Astrocyte of the hippocampus (primary cell): ENCODE results near the gene ADI1.
A peak's percentile ranks its signal among the peaks of the same experiment; 100 is the strongest.
"Not testable (repeated sequence)": the region's sequence is repeated elsewhere in the genome, so short reads cannot be mapped to it uniquely, and the experiment has no call there.

Source experiments
- DNase-seq: peaks from one replicate; pipeline ENCODE4 v3.0.0; 2011; ENCODE audit warnings: low read depth, low spot score

The ADI1 gene

DNA sequence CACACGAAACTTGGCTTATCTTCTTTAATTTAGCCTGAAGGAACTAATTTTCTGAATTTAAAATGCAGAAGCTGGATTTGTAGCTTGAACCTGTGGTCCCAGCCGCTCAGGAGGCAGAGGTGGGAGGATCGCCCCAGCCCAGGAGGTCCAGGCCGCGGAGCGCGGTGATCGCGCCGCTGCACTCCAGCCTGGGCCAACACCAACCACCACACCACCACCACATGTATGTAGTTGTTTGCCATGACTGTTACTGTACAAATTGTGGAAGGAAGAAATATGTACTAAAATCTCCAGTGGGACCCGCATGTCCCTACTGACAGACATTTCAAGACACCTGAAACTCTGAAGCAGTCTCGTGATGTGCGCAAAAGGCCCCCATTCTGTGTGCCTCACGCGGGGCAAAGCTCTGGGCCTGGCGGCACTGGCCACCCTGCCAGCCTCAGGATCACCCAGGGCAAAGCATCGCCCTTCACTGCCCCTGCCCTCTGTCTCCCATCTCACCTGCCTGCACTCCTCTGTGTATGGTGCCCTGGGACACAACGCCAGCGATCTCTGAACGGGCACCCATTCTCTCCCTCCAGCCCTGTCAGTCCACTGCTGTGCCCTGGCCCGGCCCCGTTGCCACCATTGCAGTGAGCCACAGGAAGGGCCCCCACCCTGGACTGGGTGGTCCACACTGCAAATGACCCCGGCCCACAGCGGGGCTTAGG is 10.1 kb upstream of the ADI1 start:
- DNase-seq, result no peak

DNA sequence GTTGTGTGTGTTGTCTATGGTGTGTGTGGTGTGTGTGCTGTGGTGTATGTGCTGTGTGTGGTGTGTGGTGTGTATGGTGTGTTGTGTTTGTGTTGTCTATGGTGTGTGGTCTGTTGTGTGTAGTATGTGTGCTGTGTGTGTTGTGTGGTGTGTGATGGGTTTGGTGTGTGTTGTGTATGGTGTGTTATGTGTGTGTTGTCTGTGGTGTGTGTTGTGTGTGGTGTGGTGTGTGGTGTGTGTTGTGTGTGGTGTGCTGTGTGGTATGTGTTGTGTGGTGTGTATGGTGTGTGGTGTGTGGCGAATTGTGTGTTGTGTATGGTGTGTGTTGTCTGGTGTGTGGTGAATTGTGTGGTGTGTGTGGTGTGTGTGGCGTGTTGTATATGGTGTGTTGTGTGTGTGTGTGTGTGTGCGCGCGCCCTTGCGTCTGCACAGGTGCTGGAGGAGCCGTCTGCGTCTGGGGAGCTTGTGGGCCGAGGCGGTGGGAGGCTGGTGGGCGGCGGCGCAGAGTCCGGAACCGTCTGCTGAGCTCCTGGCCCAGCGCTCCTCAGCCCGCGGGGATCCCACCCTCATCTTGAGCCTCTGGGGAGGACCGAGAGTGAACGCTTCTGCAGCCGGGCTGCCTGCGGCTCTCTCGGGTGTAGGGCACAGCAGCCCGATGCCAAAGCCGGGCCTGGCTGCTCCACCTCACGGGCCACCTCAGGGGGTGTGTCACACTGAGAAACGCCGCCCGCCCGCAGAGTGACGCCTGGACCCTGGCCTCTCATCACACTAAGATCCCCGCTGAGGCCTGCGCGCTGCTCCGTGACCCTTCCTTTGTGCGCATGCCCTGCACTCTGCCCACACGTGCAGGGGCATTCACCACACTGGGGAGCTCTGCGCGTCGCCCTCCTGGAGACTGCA is 8.8 kb upstream of the ADI1 start:
- no peak for DNase-seq

DNA sequence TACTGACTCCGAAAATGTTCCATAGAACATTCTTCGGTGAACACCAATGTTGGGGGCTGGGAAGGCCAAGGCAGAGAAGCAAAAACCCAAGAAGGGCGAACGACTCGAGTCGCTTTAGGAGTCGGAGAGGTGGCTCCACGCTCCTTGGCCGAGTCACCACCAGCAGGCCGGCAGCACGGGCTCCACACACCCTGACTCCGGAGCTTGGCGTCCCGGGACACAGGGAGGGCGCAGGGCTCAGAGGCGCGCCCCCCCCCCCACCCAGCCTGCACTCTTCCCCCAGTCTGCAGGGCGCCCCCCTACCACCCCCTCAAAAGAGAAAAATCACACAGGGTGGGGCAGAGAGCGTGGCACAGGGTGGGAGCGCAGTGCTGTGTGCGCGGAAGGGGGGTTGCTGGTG is 7.5 kb upstream of the ADI1 start:
- DNase-seq, result no peak

DNA sequence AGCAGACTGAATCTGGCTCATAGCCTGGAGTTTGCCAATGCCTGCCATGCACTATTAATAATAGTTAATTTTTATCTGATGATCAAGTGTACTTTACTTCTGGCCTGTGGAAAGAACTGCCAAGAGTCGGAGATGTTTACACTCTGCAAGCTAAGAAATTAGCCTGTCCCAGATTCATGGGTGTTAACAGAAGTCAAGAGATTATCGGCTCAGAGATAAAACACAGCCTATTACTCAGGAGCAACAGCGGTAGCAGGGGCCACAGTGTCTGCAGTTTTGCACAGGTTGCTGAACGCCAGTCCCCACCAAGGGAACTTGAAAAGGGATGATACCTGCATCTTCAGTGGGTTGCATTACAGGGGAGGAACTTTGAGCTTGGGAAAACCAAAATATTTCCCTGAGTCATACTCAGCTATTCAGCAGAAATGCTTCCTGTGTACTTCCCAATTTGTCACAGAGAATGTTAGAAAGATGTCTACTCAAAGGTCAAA is 4.3 kb upstream of the ADI1 start:
- DNase-seq, result peak; percentile 36

DNA sequence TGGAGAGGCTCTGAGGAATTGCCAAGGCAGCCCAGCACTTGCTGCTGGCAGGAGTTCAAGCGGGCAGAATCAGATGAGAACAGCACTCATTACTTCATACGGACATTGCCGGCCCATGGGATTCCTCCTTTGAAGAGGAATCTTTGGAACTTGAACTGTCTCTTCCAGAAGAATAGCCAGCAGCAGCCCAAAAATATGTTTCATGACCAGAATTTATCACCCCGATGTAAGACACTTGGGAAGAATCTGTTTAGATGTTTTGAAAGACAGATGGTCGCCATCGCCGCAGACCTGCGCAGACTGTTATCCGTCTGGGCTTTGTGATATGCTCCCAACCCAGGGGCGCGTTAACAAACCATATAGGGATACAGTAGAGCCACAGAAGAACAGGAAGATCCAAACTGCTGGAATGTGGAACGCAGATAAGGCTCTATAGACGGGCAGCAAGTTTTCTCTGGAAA is 3.7 kb upstream of the ADI1 start:
- peak; percentile 31 for DNase-seq

DNA sequence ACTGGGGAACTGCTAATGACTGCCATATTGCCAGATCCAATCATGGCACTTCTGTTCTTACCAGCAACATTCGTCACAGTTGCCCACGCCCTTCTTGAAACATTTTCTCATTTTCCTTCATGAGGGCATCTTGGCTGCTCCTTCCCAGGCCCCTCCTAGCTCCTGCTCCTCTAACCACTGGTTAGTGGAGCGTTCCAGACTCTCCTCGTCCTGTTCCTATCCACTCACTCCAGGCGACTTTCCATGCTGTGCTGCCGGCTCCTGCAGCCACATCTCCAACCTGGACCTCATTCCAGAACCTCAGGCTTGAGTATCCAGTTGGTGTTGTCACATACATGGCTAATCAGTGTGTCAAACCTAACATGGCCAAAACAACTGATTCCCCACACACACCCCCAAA is 1.3 kb upstream of the ADI1 start:
- no peak for DNase-seq

DNA sequence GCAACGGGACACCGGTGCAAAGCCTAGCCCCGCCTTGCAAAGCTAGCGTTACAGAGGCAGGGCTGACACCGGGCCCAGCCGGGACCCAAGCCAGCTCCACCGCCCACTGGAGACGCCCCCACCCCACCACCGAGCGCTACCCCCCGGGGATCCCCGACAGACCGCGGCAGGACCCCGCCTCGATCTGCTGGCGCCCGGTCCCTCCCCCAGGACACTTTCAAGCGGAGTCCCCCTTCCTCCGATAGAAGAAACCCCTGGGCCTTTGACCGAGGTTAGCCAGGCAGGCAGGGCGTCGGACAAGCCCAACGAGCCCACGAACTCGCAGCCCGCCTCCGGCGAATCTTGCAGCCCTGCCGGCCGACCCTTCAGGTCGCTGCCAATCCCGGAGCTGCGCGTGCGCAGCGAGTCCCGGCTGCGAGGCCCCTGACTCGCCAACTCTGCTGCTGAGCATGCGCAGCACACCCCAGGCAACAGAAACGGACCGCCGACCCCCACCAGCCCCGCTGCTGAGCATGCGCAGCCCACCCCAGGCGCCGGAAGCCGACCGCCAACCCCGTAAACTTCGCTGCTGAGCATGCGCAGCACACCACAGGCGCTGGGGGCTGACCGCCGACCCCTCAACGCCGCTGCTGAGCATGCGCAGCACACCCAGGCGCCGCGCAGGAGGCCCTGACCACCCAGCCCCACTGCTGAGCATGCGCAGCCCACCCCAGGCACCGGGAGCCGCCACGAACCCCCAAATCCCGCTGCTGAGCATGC is 656 bp downstream of the ADI1 start:
- peak; percentile 100 for DNase-seq

DNA sequence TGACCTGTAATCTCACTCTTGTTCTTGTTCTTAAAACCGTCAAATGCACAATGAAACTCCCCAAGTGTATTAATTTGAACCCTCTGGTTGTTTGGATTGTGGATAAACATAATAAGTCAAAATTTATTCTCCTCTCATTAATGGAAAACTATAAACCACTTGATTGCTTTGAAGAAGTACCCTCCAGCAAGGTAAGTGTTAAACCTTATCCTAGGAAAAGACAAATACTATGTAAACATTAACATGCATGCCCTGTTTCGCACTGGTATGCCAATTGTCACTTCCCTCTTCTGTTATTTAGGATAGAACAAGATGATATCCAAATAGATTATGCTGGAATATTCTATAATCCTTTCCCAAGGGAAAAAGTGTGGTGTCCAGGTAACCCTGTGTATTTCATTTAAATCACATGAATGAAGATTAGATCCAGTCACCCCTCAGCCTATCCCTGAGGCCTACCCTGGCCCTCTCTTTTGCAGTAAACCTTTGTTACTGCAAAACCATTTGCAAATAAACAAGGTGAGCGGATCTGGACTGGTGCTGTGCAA is 1.3 kb downstream of the ADI1 start:
- DNase-seq, result no peak

DNA sequence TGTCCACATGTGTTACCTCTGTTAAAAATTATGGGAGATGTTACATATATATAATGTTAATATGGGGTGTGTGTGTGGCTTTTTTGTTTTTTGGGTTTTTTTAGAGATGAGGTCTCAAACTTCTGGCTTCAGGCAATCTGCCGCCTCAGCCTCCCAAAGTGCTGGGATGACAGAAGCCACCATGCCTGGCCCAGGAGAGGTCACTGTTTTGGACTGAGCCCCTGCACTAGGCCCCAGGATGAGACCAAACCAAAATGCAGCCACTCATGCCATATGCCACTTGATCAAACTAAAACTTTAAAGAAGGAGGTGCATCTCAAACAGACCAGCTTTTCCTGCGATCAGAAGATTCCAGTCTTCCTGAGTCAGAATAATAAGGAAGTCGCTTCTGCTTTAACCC is 2.5 kb downstream of the ADI1 start:
- no peak for DNase-seq

DNA sequence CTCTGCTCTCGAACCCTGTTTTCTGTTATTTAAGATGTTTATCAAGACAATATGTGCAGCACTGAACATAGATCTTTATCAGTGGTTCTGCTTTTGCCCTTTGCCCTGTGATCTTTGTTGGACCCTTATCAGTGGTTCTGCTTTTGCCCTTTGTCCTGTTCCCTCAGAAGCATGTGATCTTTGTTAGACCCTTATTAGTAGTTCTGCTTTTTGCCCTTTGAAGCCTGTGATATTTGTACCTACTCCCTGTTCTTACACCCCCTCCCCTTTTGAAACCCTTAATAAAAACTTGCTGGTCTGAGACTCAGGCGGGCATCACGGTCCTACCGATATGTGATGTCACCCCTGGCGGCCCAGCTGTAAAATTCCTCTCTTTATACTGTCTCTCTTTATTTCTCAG is 3.9 kb downstream of the ADI1 start:
- DNase-seq, result not testable (repeated sequence)

DNA sequence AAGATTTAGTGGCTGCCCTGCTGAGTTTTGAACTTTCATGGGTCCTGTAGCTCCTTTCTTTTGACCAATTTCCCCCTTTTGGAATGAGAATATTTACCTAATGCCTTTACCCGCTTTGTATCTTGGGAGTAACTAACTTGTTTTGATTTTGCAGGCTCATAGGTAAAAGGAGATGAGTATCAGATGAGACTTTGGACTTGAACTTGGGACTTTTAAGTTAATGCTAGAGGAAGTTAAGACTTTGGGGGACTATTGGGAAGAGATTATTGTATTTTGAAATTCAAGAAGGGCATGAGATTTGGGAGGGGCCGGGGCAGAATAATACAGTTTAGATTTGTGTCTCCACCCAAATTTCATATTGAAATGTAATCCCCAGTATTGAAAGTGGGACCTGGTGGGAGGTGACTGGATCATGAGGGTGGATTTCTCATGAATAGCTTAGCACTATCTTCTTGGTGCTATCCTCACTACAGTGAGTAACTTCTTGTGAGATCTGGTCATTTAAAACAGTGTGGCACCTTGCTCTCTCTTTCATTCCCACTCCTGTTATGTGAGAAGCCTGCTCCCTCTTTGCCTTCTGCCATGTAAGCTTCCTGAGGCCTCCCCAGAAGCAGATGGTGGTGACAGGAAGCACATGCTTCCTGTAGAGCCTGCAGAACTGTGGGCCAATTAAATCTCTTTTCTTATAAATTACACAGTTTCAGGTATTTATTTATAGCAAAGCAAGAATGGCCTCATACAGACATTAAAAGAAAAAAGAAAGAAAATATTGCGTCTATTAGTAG is 6.1 kb downstream of the ADI1 start:
- DNase-seq, result no peak

DNA sequence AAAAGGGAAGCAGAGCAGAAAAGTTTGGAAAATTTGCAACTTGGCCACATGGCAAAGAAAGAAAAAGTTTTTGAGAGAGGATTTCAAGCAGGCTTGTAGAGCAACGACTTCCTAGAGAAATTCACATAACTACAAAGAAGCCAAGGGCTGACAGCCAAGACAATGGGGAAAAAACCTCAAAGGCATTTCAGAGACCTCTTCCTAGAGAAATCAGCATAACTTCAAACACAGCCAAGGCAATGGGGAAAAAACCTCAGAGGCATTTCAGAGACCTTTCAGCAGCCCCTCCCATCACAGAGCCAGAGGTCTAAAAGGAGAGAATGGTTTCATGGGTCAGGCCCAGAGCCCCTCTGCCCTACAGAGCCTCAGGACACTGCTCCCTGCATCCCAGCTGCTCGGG is 7.2 kb downstream of the ADI1 start:
- DNase-seq, result peak; percentile 80

DNA sequence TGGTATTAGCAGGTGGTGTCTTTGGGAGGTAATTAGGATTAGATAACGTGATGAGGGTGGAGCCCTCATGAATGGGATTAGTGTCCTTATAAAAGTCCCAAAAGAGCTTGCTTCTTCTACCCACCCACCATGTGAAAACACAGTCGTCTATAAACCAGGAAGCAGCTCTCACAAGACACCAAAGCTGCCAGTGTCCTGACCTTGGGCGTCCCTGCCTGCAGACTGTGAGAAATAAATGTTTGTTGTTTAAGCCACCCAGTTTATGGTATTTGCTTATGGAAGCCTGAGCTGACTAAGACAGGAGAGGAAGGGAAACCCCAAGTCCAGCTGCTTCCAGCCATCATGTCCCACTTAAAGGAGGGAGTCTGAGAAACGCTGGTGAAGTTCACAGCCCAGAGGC is 13.6 kb downstream of the ADI1 start:
- DNase-seq, result no peak

DNA sequence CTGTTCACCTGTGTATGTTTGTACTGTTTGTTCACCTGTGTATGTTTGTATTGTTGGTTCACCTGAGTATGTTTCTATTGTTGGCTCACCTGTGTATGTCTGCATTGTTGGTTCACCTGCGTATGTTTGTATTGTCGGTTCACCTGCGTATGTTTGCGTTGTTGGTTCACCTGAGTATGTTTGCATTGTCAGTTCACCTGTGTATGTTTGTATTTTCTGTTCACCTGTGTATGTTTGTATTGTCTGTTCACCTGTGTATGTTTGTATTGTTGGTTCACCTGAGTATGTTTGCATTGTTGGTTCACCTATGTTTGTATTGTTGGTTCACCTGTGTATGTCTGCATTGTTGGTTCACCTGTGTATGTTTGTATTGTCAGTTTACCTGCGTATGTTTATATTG is 14.6 kb downstream of the ADI1 start:
- no peak for DNase-seq

DNA sequence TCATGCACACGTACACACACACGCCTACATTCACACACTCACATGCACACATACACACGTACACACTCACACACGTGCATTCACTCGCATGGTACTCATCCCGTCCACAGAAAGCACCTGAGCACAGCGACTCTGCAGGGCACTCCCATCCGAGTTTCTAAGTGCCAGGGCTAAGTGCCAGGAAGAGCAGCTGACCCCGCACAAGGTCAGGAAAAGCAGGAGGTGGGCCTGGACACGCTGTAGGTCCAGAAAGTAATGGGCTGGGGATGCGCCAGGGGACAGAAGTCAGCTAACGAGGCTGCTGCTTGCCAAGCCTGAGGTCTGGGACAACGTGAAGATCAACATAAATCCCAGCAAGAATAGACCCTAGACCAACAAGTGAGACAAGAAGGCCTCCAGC is 15.8 kb downstream of the ADI1 start:
- no peak for DNase-seq

DNA sequence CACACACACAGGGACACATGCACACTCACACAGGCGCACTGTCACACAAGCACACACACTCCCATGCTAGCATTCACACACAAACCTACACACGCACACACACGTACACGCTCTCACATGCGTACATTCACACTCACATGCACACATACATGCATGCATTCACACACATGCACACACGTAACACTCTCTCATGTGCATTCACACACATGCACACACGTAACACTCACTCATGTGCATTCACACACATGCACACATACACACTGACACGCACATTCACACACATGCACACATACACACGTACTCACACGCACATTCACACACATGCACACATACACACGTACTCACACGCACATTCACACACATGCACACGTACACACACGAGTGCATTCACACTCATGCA is 16.3 kb downstream of the ADI1 start:
- no peak for DNase-seq

DNA sequence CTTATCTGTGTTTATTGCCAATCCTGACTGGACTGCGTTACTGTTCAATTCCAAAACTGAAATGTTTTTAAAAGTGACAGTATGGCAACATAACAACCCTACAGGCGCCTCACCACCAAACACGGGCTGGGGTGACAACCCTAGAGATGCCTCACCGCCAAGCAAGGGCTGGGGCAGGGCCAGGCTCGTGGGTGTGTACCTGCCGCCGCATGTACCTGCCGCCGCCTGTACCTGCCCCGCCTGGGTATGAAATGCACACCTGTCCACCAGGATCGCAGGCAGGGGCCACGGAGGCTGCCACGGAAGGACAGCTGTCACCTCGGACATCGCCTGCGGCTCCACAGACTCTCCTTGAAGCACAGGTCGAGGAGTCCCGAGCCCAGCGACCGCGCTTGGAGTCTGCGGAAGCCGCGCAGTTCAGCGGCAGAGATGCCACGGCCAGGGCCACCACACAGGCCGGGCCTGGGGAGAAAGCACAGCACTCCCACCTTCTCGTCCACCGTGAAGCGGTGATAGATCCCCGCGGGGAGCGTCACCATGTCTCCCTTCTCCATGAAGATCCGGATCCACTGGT is 18.9 kb downstream of the ADI1 start:
- no peak for DNase-seq

DNA sequence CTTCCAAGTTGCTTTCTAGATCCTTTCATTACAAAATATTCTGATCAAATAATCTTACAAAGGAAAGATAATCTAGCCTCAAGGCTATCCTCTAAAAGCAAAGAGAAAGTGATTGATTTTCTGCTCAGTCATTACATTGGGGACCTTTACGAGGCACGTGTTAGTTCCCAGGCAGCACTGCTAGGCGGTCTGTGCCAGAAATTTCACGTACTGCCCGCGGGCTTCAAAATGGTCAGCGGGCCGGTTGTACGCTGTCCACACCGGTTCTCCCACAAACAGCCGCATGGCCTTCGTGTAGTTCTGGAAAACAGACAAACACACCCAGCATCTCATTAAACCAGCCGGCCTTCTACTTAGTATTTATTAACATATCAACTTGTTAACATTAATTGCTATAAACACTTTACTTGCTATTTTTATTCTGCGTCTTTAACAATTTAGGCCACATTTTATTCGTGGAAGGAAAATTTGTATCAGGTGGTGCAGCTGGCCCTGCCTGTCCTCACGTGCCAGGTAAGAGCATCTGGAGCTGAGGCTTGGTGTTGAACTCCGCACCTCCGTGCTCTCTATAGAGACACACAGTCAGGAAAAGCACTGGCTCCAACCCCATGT is 20.4 kb downstream of the ADI1 start:
- no peak for DNase-seq

DNA sequence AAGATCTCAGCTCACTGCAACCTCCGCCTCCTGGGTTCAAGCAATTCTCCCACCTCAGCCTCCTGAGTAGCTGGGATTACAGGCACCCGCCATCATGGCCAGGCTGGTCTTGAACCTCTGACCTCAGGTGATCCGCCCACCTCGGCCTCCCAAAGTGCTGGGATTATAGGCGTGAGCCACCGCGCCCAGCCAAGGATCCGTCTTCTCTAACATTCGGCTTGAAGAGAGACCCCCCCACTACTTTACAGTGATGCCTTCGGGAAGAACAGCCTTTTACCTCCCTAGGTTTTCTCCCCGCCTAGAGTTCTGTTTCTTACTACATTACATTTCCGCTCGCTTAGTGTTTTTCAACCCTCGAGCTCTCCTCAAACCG is 22.6 kb downstream of the ADI1 start:
- DNase-seq, result not testable (repeated sequence)

DNA sequence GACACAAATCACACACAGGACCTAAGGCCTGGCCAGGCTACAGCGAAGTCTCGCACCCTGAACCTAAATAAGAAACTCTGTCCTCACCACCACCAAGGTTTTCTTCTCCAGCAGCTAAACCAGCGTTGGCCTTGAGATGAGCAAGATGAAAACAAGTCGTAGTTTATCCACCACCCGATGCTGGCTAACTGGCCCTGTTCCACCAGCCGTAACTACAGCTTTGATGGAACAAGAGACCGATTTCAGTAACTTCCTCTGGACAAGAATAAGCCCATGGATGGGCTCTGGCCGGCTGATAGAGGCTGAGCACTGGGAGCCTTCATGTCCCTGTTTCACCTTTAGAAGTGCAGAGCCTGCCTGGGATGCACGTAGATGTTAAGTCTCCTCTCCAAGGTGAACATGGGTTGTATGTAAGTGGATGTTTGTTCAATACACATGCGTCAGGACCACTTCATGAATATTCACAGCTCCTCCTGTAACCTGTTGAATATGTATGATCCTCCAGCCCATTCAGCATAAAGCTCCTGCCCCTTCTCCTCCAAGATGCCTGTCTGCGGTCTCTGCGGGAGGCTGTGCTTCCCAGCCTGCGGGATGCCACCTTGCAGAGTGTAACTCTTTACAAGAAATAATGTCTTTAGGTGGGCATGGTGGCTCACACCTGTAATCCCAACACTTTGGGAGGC is 24.2 kb downstream of the ADI1 start:
- DNase-seq, result no peak
